DND-41 (cell line): ENCODE results near the gene FHDC1.

ENCODE experiments used
- ATAC-seq: fragments of 200-7000 bp; cut with Tn5 transposase; 3 replicates; pipeline ENCODE4 v1.9.1; 2021; ENCODE audit warnings: low read depth; ENCODE audit not compliant: insufficient read depth
- DNase-seq: peaks from one replicate; pipeline ENCODE4 v3.0.0-alpha.2; 2020
- H2AFZ ChIP-seq: 2 replicates; pipeline ENCODE4 v1.6.0; 2012; ENCODE audit warnings: low read depth, low read length
- H3K27ac ChIP-seq: 2 replicates; pipeline ENCODE4 v1.5.1; 2012; ENCODE audit warnings: low read length, inconsistent platforms
- H3K27me3 ChIP-seq: fragments of 200-600 bp; sonication (generic); 2 replicates; pipeline ENCODE4 v1.6.0; 2012; ENCODE audit warnings: low read length, mild to moderate bottlenecking, inconsistent platforms; ENCODE audit not compliant: insufficient read depth, poor library complexity
- H3K36me3 ChIP-seq: 2 replicates; pipeline ENCODE4 v1.5.1; 2012; ENCODE audit warnings: low read length, inconsistent platforms; ENCODE audit not compliant: insufficient read depth
- H3K4me1 ChIP-seq: 2 replicates; pipeline ENCODE4 v1.5.1; 2012; ENCODE audit warnings: mild to moderate bottlenecking, low read length; ENCODE audit not compliant: insufficient read depth
- H3K4me2 ChIP-seq: 2 replicates; pipeline ENCODE4 v1.6.0; 2012; ENCODE audit warnings: mild to moderate bottlenecking, moderate library complexity, low read length, inconsistent platforms; ENCODE audit not compliant: insufficient read depth
- H3K4me3 ChIP-seq, 2 experiments: fragments of 200-600 bp in 1 of 2; shearing (Covaris generic) in 1 of 2; 2 replicates each; pipeline ENCODE4 v1.5.1; 2012 to 2016; ENCODE audit warnings: inconsistent platforms in 2 of 2, low read length in 2 of 2, mild to moderate bottlenecking in 2 of 2, low read depth in 1 of 2, moderate library complexity in 1 of 2
- H3K79me2 ChIP-seq: 2 replicates; pipeline ENCODE4 v1.6.0; 2012; ENCODE audit warnings: low read length, inconsistent platforms; ENCODE audit not compliant: insufficient read depth
- H3K9ac ChIP-seq: 2 replicates; pipeline ENCODE4 v1.6.0; 2012; ENCODE audit warnings: low read depth, mild to moderate bottlenecking, inconsistent platforms, low read length, moderate library complexity
- H3K9me3 ChIP-seq: 2 replicates; pipeline ENCODE4 v1.5.1; 2012; ENCODE audit warnings: low read length, moderate library complexity, mild to moderate bottlenecking, inconsistent platforms; ENCODE audit not compliant: insufficient read depth, severe bottlenecking
- H4K20me1 ChIP-seq: 2 replicates; pipeline ENCODE4 v1.6.0; 2012; ENCODE audit warnings: low read length; ENCODE audit not compliant: insufficient read depth
- EZH2 ChIP-seq: IDR thresholded peaks from 3 replicates; pipeline ENCODE4 v1.6.1; 2012; ENCODE audit warnings: borderline replicate concordance, low read depth, mild to moderate bottlenecking, moderate library complexity, low read length, inconsistent platforms; ENCODE audit not compliant: severe bottlenecking
- TF ChIP-seq, protein P1 (sequence below): IDR thresholded peaks from 2 replicates; pipeline ENCODE4 v1.5.1; 2012; ENCODE audit warnings: borderline replicate concordance, low read length, moderate library complexity, mild to moderate bottlenecking; ENCODE audit not compliant: poor library complexity, severe bottlenecking; ENCODE audit errors: extremely low read depth

Gene FHDC1

DNA sequence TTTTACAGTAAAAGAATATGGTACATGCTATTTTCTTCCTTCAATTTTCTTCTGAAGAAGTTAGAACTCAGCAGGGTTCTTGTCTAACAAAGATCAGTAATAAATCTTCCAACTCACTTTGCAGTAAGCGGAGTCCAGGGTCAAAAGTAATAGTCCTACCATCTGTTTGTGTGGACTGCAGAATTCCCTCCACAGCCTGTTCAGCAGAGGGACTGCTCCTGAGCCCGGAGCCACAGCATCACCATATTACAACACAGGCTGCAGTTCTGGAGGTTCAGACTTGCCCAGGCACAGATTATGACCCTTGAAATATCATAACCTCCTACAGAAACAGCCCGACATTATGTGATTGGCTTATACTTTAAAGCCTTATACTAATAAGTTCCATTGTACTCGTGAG is 10.3 kb downstream of the FHDC1 start:
- no peak for ATAC-seq
- Histone ChIP-seq H3K79me2 (no peaks in the 10 kb centered on the region), H4K20me1 (no peaks in the 10 kb centered on the region), H2AFZ (no peak overlapping the region), H3K36me3 (no peaks in the 10 kb centered on the region), H3K9ac (no peak overlapping the region), H3K4me3 (no peak overlapping the region), H3K4me2 (no peak overlapping the region), H3K27ac (no peak overlapping the region), H3K27me3 (no peaks in the 10 kb centered on the region), H3K4me1 (no peaks in the 10 kb centered on the region), H3K9me3 (no peaks in the 10 kb centered on the region)
- DNase-seq: no peak
- TF ChIP-seq, protein P1, sequence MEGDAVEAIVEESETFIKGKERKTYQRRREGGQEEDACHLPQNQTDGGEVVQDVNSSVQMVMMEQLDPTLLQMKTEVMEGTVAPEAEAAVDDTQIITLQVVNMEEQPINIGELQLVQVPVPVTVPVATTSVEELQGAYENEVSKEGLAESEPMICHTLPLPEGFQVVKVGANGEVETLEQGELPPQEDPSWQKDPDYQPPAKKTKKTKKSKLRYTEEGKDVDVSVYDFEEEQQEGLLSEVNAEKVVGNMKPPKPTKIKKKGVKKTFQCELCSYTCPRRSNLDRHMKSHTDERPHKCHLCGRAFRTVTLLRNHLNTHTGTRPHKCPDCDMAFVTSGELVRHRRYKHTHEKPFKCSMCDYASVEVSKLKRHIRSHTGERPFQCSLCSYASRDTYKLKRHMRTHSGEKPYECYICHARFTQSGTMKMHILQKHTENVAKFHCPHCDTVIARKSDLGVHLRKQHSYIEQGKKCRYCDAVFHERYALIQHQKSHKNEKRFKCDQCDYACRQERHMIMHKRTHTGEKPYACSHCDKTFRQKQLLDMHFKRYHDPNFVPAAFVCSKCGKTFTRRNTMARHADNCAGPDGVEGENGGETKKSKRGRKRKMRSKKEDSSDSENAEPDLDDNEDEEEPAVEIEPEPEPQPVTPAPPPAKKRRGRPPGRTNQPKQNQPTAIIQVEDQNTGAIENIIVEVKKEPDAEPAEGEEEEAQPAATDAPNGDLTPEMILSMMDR: no peak
- no peak for TF ChIP-seq EZH2

DNA sequence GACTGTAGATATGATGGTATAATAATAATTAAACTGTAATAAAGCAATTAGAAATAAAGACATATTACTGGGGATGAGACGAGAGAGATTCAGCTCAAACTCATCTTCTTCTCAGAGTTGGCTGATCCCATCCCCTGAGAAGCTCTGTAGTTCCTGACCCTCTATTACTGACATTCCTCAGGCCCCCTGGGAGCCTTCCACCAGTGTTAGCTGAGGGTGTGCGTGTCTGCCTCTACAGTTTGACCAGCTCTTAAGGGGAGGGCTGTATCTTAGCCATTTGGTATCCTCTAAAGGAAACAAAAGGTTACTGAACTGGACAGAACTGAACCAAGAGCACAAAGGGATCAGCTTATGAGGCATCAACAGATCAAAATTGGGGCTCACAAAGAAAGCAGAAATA is 11.2 kb downstream of the FHDC1 start:
- no peak overlapping the region for H2AFZ ChIP-seq
- no peak overlapping the region for H3K4me2 ChIP-seq
- H3K27me3 ChIP-seq: no peaks in the 10 kb centered on the region
- DNase-seq: no peak
- no peak overlapping the region for H3K27ac ChIP-seq
- TF ChIP-seq, protein P1: no peak
- TF ChIP-seq EZH2: no peak
- ATAC-seq: no peak
- H3K9me3 ChIP-seq: no peaks in the 10 kb centered on the region
- no peak overlapping the region for H3K9ac ChIP-seq
- H4K20me1 ChIP-seq: no peaks in the 10 kb centered on the region
- no peak overlapping the region for H3K4me3 ChIP-seq
- no peaks in the 10 kb centered on the region for H3K36me3 ChIP-seq
- H3K79me2 ChIP-seq: no peaks in the 10 kb centered on the region
- H3K4me1 ChIP-seq: no peaks in the 10 kb centered on the region

DNA sequence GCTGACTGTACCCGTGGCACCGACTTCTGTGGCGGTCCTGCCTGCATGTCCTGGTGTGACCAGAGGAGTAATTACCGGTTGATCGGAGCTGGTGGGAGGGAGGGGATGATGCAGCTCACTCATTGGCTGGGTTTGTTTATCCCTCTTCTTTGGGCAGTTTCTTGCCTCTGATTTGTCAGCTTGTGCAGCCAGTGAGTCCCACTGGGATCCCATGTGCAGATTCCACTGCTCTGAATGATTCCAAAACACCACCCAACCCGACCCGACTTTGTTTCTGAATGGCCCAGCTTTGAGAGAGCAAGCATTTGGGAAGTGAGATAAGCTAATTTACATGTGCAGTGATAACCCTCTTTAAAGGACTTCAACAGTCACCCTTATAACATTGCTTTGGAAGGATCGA is 13.8 kb downstream of the FHDC1 start:
- Histone ChIP-seq H3K4me2 (no peak overlapping the region), H3K4me3 (no peak overlapping the region), H2AFZ (no peak overlapping the region), H3K4me1 (no peaks in the 10 kb centered on the region), H4K20me1 (no peaks in the 10 kb centered on the region), H3K9ac (no peak overlapping the region), H3K79me2 (no peaks in the 10 kb centered on the region), H3K27ac (no peak overlapping the region), H3K27me3 (no peaks in the 10 kb centered on the region), H3K9me3 (no peaks in the 10 kb centered on the region), H3K36me3 (no peaks in the 10 kb centered on the region)
- DNase-seq (no peak), ATAC-seq (no peak)
- TF ChIP-seq EZH2: no peak
- TF ChIP-seq, protein P1: no peak
